HG03196 (cell line): ENCODE data around the gene XAB2.

ENCODE experiments used
- ATAC-seq: cut with Tn5 transposase; IDR thresholded peaks from one replicate; pipeline ENCODE4 v1.9.1; 2021; ENCODE audit not compliant: unreplicated experiment

Gene XAB2

DNA sequence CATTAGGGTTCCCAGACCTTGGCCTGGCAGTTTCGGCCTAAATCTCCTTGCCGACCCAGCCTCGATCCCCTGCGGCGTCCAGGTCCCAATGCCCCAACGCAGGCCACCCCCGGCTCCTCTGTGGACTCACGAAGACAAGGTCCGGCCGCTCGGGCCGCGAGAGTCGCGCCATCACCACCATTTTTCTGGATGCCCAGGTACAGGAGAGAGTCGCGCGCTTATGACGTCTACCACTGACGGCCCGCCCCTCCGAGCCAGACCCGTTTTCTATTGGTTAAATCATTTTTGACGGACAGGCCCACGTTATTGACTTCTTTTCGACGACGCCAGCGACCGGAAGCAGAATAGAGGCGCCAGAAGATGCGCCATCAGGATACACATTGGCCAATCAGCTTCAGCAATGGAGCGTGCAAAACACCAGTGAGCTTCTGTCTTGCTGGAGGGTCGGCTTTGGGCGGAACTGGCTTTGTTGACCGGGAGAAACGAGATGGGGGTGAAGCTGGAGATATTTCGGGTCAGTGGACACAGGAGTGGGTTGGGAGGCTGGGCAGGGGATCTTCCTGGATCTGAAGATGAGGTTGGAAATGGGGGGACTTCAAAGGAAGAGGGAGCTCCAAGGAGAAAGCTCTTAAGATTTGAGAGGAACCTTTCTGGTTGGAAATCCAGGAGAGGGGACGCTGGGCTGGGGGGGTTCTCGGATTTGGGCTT is at the start of gene XAB2, which contains the start of gene PET100:
Gene XAB2, minus strand, starts transcription at position 199 of the 708 bp plus-strand sequence. Its CDS starts 18 bp downstream, at position 181.
Gene PET100, plus strand, starts transcription at position 447 of the 708 bp plus-strand sequence. Its CDS starts 41 bp downstream, at position 488.
- peak; percentile 88 for ATAC-seq

GRCh38 chr19:7677669-7678311 is 48.4 kb upstream of the XAB2 start:
- ATAC-seq = no peak

DNA sequence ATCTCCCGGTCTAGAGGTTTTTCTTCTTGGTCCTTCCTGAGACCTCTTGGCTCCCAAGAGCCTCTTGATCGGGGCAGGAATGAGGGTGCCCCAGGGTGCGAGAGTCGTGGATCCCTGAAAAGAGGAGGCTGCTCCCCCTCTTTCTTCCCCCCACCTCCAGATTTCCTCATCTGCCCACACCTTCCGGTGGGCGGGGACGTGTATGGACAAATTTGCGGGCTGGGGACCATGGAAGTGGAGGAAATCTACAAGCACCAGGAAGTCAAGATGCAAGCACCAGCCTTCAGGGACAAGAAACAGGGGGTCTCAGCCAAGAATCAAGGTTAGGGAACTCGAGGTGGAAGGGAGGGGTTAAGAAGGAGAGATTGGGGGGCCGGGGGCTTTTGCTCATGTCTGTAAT is 47.5 kb upstream of the XAB2 start, which contains the start of gene MCEMP1:
Gene MCEMP1, plus strand, starts transcription at position 237 of the 400 bp plus-strand sequence. Its CDS starts 31 bp downstream, at position 268.
- no peak for ATAC-seq

DNA sequence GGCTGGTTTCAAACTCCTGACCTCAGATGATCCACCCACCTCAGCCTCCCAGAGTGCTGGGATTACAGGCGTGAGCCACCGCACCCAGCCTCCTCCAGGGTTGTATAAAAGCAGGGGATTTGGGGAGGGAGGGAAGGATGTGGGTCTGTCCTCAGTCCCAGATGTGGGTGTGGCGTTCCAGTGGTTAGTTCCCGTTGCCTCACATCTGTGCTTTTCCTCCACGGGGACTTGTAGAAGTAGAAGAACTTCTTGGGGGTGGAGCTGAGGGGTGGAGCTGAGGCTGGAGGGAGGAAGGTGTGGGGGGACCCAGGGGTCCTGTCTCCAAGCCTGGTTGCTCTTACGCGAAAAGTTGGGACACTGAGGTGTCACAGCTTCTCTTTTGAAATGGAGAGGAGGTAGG is 47.0 kb upstream of the XAB2 start:
- ATAC-seq = no peak

- ATAC-seq = no peak
Observed at GRCh38 chr19:7674010-7675005, 45.0 kb upstream of the XAB2 start.

- no peak for ATAC-seq
Observed at GRCh38 chr19:7672522-7672921, 43.2 kb upstream of the XAB2 start.

GRCh38 chr19:7670790-7671189 is 41.4 kb upstream of the XAB2 start:
- ATAC-seq = no peak

DNA sequence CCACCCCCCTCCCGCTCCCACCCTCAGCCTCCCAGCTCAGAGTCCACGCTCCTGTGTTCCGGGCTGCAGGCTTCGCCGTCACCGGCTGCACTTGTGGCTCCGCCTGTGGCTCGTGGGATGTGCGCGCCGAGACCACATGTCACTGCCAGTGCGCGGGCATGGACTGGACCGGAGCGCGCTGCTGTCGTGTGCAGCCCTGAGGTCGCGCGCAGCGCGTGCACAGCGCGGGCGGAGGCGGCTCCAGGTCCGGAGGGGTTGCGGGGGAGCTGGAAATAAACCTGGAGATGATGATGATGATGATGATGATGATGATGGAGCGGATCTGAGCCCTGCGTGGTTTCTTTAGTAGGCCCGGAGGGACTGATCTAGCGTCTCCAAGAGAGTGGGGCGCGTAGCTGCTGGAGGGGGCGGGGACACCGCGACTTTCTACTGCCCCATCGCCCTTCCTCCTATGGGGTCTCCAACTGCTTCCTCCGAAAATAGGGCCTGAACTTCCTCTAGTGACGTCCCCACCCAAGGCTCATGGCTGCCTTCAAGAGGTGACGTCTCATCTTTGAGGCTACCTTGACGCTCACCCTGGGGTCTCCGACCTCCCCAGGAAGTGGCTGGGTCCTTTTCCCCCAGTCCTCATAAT is 40.9 kb upstream of the XAB2 start:
- ATAC-seq = no peak

DNA sequence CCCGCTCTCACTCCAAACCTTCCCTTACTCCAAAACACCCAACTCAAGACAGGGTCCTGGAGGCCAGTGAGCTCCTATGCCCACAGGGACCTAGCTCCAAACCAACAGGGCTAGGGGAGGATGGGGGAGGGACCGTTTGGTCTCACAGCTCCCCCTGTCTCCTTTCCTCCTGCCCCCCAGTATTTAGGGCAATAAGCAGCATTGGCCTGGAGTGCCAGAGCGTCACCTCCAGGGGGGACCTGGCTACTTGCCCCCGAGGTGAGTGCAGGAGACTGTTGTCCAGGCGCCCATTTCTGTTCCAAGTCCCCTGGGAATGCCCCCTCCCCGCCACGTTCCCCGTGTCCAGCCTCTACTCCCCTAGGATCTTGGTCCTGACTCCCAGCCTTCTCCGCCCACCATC is 40.3 kb upstream of the XAB2 start:
- ATAC-seq = no peak

GRCh38 chr19:7668842-7669241 is 39.5 kb upstream of the XAB2 start, which contains the start of gene RETN:
RETN (plus strand) TSS chr19:7669049; CDS start chr19:7669327, 278 bp downstream.
- no peak for ATAC-seq

DNA sequence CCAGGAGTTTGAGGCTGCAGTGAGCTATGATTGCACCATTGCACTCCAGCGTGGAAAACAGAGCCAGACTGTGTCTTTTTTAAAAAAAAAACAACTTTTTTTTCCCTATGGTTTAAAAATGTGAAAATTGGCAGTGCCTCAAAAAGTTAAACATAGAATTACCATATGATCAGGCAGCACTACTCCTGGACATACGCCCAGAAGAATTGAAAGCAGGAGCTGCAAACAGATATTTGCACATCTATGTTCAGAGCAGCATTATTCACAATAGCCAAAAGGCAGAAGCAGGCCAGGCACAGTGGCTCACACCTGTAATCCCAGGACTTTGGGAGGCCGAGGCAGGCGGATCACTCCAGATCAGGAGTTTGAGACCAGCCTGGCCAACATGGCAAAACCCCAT is 35.7 kb upstream of the XAB2 start:
- no peak for ATAC-seq

GRCh38 chr19:7663706-7664105 is 34.4 kb upstream of the XAB2 start:
- no peak for ATAC-seq

- ATAC-seq = no peak
Observed at GRCh38 chr19:7662657-7663056, 33.3 kb upstream of the XAB2 start.

DNA sequence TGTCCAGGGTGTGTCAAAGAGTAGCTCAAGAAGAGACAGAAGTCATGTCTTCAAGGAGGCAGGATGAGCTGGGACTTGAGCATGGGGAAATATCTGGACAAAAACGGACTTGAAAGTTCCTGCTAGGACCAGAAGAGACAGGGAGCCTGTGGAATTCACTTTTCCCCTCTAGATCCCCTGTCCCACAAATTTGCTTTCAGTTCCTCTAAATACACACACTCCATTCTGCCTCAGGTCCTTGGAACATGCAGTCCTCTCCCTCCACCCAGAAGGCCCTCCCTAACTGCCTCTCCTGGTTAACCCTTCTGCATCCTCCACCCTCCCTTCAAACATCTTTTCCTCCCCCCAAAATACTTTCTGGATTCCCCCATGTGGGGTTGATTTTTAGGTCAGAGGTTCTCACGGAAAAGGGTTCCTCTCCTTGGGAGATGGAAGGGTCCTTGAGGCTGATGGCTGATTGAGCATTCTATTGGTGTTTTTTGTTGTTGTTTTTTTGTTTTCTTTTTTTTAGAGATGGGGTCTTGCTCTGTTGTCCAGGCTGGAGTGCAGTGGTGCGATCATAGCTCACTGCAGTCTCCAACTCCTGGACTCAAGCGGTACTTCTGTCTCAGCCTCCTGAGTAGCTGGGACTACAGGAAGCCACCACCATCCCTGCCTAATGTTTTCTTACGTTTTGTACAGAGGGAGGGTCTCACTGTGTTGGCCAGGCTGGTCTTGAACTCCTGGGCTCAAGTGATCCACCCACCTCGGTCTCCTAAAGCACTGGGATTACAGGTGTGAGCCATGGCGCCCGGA is 32.6 kb upstream of the XAB2 start:
- no peak for ATAC-seq

DNA sequence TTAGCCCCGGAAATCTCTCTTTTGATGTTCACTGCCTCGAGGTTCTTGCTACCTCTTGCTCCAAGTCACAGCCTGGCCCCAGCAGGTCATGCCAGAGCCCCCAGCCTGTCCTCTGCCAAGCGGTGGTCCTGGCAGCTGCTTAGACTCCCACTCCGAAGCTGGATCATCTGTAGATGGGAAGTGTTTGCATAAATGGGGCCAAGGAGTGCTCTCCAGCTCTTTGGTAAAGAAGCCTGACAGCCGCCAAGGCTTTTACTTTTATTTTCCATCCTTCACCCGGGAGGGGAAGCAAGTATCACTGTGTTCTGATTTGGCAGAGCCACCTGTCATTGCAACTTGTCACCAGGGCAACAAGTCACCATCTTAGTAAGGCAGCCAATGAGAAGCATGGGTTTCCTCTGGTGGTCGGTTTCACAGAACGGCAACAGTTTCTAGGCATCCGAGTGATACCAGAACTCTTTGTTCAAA is 28.9 kb upstream of the XAB2 start:
- ATAC-seq = no peak

- ATAC-seq = no peak
Observed at GRCh38 chr19:7657131-7657751, 27.9 kb upstream of the XAB2 start.

DNA sequence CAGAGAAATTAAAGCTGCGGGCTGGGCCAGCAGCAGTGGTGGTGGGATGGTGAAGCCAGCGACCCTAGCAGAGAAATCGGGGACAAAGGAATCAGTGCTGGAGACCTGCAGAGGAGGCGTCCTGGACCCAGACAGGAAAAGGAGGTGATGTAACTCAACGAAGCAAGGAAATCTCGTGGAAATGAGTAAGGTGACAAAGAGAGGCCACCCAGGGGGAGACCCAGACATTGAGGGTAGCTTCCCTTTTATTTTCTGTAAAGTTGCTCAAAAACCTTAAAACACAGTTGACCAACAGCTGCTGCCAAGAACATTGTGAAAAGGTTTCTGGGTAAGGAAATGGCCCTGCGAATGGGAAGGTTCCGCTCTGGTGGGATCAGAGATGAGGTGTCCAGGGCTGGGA is 26.2 kb upstream of the XAB2 start:
- ATAC-seq = no peak

- no peak for ATAC-seq
Observed at GRCh38 chr19:7654401-7654800, 25.1 kb upstream of the XAB2 start.

- peak; percentile 46 for ATAC-seq
Observed at GRCh38 chr19:7652061-7652641, 22.8 kb upstream of the XAB2 start.
